Measurements from ENCODE around the gene SLC11A2.

The SLC11A2 gene

DNA sequence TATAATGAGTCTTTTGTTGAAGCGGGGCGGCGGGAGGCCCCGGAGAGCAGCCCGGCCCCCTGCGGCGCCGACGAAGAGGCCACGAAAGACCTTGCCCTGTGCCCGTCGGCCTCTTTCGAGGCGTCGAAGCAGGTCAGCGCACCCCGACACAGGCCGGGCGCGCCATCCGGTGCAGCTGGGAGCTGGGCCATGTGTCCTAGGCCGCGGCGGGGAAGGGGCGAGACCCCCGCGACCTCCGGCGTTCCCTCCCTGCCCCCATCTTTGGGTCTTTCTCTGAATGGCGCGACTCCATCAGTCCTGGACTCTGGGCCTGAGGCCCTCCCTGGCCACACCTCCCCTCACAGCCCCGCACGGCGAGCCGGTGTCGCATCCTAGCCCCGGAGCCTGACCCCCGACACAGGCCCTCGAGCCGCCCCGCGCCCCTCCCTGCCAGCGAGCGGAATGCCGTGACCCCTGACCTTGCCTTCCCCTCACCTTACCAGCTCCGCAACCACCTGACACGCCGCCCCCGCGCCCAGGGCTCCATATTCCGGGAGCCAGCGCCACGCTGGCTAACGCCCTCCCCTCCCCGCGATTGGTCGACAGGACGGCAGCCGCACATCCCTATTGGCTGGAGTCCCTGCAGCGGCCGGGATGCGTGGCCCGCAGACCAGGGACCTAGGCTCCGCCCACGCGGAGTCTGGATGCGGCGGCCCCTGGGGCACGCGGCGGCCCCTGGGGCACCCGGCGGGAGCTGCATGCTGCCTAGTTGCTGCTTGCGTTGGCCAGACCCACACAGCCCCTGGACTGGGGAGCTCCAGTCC is at the start of gene SLC11A2:
TSS of gene SLC11A2 (minus strand) at position 549 of the 803 bp plus-strand sequence. CDS start 15,656 bp downstream, outside the sequence.
- peak; percentile 99 for DNase-seq (ENCODE audit: low spot score)

DNA sequence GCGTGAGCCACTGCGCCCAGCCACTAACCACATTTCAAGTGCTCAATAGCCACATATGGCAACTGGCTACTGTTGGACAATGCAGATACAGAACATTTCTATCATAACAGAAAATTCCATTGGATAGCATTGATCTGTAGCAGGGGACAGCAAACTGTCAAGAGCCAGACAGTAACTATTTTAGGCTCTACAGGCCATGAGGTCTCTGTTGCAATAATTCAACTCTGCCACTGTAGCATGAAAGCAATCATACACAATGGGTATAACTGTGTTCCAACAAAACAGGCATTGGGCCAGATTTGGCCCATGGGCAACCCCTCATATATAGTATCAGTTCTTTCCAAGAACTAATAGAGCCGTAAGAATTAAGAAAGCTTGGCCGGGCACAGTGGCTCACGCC is 49.2 kb upstream of the SLC11A2 start:
- DNase-seq (ENCODE audit: low spot score): no peak

DNA sequence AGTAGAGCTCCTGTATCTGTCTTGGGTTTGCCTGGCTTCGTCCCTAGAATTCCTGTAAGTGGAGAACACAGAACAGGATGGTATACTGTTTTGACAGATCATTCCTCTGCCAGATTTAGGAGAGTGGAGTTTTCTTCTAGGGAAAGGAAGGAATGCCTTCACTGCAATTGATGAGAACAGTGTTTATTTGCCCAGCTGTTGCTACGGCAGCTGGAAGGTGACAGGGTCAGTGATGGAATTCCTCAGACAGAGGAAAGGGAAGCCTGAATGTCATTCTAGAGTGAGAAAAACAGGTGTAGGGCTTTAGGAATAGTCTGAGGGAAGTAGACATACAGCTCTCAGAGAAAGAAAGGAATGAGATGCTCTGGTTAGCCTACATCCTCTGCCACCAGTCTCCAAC is 45.5 kb upstream of the SLC11A2 start:
- DNase-seq (ENCODE audit: low spot score): no peak

DNA sequence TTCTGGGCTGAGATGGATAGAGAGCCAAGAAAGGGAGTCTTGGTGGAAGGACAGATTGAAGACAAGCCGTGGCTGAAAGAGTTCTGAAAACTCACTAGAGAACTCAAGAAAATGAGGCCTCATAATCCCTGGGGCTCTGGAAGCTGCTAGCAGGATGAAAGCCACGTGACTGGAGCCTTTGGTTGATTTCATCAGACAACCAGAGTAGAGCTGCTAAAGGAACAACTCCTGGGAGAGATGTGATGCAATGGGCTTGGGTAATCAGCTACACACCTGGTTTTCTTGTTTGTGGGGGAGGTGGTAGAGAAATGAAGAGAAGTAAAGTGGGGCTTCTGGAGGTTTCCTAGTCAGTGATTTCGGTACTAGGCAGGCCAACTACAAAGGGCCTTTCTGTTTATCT is 43.8 kb upstream of the SLC11A2 start:
- DNase-seq (ENCODE audit: low spot score): no peak

DNA sequence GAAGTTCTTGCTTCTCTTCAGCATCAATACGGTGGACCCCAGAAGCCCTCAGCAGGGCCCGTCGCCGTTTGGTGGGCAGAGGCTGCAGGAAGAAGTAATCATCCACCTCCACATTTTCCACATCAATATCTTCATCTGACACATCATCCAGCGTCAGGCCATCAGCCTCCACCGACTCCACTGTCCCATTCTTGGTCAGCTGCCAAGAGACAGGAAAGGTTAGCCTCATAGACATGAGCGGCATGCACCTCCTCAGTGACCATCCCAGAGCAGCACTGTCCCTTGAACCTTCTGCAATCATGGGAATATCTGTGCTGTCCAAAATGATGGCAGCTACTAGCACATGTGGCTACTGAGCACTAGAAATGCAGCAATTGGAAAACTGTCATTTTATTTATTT is 41.6 kb upstream of the SLC11A2 start:
- DNase-seq (ENCODE audit: low spot score): no peak

DNA sequence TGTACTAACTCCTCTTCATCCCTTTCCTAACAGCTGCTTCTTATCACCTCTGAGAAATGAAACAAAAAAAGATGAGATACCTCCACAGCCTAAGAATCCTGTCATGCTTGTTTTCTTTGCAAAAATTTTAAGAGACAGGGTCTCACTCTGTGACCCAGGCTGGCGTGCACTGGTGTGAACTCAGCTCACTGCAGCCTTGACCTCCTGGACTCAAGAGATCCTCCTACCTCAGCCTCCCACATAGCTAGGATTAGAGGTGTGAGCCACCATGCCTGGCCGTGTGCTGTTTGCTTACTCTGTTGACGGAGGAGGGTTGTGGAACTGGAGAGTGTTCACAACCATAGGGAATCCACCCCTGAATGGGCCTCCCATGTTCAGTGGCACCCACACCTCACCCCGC is 41.0 kb upstream of the SLC11A2 start:
- no peak for DNase-seq (ENCODE audit: low spot score)

DNA sequence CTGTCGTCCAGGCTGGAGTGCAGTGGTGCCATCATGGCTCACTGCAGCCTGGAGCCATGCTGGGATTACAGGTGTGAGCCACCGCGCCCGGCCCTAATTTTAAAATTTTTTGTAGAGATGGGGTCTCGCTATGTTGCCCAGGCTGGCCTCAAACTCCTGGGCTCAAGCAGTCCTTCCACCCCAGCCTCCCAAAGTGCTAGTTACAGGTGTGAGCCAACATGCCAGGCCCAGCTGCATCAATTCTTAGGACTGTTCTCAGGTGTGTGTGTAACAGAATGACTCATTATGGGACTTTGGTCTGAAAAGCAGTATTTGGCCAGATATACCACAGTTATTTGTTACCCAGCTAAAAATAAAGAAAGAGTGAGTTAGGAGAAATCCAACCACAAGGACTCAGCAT is 39.3 kb upstream of the SLC11A2 start:
- no peak for DNase-seq (ENCODE audit: low spot score)

DNA sequence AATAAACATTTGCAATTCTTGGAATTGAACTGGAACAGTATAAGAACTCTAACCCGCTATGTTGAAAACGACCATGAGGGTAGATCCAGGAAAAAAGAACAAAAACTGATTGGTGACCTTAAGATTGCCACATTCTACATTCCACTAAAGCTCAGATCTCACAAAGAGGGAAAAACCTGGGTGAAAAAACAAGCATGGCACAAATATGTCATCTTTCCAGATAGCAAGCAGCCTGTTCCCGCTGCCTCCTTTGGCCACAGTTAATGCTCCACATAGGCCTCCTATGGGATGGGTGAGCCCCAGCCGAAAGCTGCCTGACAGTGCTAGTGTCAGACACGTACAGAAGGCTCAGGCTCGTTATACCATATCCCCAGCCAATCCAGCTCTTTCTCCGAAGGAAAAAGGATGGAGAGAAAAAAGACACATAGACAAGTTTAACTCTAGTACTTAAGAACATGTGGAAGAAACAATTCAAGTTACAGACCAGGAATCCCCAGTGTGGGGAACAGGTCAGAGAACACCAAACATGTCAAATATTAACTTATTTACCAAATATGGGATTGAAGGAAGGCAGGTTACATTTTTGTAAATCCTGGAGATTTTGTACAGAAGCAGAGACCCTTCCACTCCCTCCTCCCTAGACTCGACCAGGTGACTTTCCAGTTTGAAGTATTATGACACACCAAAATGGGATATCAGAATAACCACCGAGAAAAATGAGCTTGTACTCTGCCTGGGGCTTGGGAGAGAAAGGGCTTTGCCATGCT is 36.6 kb upstream of the SLC11A2 start:
- no peak for DNase-seq (ENCODE audit: low spot score)

DNA sequence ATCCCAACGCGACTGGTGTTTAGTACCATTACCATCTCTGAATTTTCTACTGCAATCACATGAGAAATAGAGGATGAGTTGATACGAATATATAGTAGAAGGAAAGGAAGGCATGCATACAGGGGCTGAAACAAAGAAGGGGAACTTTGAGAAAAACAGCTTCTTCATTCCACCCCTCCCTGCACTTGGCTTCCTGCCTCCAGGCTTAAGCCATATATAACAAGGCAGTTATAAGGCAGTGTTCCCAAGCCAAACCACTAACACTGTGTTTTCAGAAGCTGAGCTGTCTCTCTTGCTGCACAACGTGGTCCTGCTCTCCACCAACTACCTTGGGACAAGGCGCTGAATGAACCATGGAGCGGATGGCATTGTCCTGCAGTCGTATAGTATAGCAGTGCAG is 32.9 kb upstream of the SLC11A2 start:
- DNase-seq (ENCODE audit: low spot score): no peak

DNA sequence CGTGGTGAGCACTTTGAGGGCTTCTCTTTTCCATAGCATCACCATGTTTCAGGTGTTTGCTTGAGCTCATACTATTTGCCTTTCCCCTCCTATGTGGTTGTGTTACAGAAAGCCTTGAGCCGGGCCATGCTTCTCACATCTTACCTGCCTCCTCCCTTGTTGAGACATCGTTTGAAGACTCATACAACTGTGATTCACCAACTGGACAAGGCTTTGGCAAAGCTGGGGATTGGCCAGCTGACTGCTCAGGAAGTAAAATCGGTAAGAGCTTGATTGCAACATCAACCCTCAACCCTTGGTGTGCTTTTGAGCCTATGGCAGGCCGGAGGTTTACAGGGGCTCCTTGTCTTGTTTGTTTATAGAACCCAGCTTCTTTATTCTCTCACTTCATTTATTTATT is 30.1 kb upstream of the SLC11A2 start:
- DNase-seq (ENCODE audit: low spot score): no peak

DNA sequence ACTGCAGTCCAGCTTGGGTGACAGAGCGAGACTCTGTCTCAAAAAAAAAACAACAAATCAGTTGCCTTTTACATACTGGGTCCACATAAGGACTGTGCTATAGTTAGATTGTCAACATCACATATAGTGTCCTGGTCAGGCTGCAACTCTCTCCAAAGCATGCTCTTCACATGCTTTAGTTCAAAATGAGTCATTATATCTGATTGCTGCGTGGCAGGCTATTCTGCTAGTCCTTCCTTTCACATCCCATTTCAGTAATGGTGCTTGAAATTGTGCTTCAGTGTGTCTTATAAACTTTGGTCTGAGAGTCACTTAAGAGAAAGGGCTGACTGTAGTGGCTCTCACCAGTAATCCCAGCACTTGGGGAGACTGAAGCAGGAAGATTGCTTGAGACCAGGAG is 28.9 kb upstream of the SLC11A2 start:
- no peak for DNase-seq (ENCODE audit: low spot score)

DNA sequence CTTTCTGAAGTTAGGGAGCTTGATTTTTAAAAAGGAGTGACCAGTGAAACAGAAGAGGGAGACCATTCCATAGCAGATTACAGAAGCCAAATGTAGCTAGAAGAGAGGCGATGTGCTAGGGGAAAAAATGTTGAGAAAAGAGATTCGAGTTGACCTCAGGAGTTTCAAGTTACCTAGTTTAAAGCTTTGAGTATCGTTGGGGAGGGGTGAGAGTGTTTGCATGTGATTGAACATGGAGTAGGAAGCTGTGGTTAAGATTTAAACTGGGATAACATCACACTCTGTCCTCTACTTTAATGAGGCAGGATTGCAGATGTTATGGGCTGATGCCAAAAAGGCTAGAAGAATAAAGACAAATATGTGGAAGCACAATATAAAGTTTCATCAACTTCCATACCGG is 25.6 kb upstream of the SLC11A2 start:
- DNase-seq (ENCODE audit: low spot score): no peak

DNA sequence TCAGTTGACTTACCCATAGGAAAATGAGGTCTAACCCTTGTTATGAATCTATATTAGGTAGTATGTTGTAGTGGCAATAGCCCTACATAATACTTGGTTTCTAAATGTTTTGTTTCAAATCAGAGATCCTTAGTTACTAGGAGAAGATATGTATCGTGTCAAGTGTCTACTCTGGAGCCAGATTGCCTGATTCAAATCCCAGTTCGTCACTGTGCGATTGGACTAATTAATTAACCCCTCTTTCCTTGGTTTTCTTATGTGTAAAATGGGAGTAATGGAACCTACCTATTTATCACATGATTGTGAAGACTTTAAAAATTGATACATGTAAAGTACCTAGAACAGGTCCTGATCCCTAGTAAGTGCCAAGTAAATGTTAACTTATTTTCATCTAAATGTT is 23.3 kb upstream of the SLC11A2 start:
- DNase-seq (ENCODE audit: low spot score): no peak

DNA sequence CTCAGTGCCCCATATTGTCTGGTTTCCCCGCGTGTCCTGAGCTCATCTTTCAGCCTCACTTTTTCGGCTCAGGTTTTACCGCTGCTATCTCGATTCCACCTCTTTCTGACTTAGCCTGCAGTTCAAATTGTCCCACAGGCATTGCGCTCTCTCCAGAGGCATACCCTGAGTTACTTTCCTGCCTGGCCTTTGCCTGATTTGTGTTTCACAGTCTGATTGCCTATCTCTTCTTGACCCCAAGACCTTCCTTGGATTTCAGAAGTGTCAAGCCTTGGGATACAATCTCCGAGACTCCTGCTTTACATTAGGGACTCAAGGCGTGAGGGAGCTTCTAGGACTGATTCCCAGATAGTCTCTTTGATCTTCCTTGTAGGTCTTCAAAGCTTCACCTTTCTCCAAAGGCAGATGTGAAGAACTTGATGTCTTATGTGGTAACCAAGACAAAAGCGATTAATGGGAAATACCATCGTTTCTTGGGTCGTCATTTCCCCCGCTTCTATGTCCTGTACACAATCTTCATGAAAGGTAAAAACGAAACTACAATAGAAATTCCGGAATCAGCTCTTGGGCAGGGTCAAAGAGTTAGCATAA is 22.6 kb upstream of the SLC11A2 start:
- DNase-seq (ENCODE audit: low spot score): no peak

DNA sequence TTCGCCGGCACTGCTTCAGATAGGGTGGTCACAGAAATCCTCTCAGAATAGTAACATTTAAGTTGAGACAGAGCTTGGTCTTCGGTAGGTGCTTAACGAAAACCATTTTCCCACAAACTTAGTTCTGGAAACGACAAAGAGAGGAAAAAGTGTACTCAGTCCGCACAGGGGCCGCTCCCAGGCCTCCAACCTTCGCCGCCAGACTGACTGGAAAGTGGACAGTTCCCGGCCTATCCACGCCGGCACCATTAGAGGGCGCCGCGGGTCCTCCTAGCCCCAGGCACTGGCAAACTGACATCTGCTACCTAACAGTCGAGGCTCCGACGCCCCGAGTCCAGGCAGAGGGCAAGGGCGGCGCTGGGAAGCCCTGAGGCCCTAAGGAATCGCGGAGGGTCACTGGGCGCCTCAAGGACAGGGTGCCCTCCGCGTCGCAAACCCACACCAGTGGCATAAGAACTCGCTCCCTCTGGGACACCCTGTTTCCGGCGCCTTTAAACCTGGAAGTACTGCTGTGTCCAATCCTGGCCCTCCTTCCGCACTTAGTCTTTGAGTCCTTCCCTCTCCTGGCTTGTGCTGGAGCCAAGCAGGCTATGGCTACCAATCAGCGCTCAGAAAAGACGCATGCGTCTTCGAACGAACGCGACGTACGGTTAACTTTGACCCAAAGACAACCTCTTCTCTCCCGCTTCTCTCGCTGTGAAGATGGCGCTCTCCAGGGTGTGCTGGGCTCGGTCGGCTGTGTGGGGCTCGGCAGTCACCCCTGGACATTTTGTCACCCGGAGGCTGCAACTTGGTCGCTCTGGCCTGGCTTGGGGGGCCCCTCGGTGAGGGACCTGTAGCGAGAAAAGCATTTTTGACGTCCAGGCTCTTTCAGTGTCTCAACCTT is 21.7 kb upstream of the SLC11A2 start, which contains the start of gene LETMD1:
TSS of gene LETMD1 (plus strand) at position 673 of the 886 bp plus-strand sequence. CDS start at position 703, 30 bp downstream.
- DNase-seq (ENCODE audit: low spot score): peak; percentile 96

DNA sequence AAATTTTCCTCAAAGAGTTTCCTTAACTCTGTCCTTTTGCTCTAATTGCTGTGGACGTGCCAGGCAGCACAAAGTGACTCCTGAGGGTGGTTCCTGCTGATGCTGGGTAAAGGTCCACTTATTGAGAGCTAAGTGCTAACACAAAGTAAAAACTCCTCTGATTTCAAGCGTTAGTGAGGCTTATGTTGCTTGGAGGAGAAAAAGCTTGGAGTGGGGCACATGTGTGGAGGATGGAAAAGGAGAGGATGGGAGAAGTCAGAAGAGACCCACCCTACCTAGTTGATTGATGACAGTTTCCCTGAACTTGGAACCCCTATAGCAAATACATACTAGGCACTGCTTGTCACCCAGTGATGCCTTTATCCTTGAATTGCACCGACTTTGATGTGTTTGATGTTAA is 10.1 kb upstream of the SLC11A2 start:
- DNase-seq (ENCODE audit: low spot score): no peak

DNA sequence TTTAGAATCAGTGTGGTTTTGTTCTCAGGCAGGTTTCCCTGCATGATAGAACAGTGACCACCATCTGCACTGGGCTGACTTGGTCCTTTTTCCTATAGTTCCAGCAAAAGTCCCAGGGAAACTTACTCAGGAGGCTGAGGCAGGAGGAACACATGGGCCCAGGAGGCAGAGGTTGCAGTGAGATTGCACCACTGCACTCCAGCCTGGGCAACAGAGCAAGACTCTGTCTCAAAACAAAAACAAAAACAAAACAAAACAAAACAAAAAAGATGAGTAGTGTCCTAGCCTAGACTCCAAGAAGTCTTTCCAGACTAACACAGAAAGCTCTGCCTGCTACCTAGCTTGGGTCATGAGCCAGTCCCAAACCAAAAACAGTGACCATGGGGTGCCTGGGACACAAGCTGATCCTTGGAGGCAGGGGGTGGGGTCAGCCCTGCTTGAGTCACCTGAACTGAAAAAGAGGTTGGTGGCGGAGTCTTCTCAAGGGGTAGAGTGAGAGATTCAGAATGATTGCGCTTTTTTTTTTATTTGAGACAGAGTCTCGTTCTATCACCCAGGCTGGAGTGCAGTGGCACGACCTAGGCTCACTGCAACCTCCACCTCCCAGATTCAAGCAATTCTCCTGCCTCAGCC is 7.4 kb upstream of the SLC11A2 start:
- no peak for DNase-seq (ENCODE audit: low spot score)

DNA sequence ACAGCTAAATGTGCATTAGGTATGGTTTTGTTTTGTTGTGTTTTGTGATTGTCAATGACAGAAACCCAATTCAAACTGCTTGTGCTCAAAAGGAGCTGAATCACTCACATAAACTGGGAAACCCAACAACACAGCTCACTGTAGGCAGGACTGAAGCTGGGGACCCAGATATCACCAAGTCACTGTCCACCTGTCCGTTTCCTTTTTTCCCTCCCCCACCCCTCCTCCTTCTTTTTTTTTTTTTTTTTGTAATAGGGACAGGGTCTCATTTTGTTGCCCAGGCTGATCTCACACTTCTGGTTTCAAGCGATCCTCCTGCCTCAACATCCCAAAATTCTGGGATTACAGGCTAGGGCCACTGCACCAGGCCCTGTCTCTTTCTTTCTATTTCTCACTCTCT is 6.9 kb upstream of the SLC11A2 start:
- no peak for DNase-seq (ENCODE audit: low spot score)

DNA sequence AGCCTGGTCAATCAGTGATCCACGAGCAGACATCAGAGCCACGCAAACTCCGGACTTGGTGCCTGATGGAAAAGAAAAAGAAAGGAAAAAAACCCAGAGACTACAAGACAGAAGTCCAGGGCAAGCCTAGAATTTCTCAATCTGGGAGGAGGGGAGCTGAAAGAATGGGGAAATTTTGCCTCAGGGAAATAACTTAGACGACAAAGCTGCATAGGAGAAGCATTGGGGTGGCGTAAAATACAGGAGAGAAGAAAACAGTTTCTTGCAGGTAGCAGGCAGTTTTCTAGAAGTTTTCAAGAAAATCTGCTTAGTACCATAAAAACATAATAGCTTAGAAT is 2.6 kb upstream of the SLC11A2 start:
- DNase-seq (ENCODE audit: low spot score): no peak

DNA sequence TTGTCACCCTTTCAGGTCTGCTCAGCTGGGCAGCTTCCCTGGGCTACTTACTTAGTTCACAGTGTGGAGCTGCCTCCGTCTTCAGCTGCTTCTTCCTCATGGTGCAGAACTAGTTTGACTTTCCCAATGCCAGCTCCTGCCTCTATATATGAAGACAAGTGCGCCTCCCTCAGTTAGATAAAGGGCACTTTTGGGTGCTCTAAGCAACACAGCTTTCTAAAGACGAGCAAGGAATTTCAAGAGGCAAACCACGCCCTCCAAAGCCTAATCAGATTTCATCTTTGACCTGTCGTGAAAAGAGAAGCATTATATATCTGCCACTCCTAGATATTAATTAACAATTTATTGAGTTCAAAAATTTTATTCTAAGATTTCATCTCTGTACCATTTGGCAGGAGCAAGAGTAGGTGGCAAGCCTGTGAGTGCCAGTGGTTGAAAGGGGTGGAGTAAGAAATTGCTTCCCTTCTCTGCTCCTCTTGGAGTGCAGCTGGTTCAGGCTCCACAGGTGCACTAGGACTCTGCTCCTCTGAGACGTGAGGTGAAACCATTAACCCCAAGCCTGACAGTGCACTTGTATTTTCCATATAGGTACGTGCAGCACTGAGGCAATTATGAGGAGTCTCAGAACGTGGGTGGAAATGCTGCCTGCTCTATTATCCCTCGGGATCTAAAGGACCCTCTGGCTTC is 2.1 kb upstream of the SLC11A2 start:
- DNase-seq (ENCODE audit: low spot score): no peak

DNA sequence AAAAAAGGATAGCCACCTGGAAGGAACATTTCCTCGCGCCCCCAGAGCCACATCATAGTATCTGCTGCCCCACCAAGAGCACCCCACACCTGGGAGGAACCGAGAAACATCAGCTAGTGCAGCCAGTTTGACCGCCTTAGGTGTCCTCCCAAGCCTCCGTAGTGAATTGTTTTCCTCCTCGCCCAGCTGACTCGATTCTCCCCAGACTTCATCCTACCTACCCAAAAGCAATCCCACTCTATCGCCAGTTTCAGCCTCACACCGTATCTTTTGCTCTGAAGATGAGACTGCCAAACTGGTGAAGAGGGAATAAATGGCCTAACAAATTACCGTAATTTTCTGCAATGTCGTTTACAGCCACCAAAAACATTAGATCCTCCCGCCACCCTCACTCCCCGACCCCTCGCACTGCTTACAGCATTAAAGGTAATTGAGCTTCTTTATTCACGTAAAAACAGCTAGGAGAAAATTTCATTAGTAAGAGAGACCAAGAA is 1.2 kb upstream of the SLC11A2 start:
- DNase-seq (ENCODE audit: low spot score): no peak

Data from iPS-NIHi11 (cell line).